SK-N-SH (cell line): ENCODE data around the gene ANKEF1.

Experiments
- CTCF ChIP-seq: fragments of 200-600 bp; sonication (generic); IDR thresholded peaks from 2 replicates; pipeline ENCODE4 v1.6.1; 2017; ENCODE audit warnings: antibody characterized with exemption, mild to moderate bottlenecking, moderate library complexity
- GABPA ChIP-seq: IDR thresholded peaks from 2 replicates; pipeline ENCODE4 v1.4.0; 2012; ENCODE audit warnings: low read depth, mild to moderate bottlenecking
- RFX5 ChIP-seq: IDR thresholded peaks from 2 replicates; pipeline ENCODE4 v1.6.1; 2012; ENCODE audit warnings: mild to moderate bottlenecking, improper control_type of control experiment, low read length
- YY1 ChIP-seq: IDR thresholded peaks from 2 replicates; pipeline ENCODE4 v1.4.0; 2012; ENCODE audit warnings: low read depth, mild to moderate bottlenecking
- TF ChIP-seq, protein P1 (sequence below): IDR thresholded peaks from 2 replicates; pipeline ENCODE4 v1.6.1; 2012; ENCODE audit warnings: mild to moderate bottlenecking, low read depth, low read length, moderate library complexity

GRCh38 chr20:10014431-10014830 is 20.4 kb upstream of the ANKEF1 start:
- no peak for TF ChIP-seq YY1
- TF ChIP-seq RFX5, result no peak
- no peak for TF ChIP-seq CTCF
- TF ChIP-seq GABPA, result no peak
- TF ChIP-seq, protein P1, sequence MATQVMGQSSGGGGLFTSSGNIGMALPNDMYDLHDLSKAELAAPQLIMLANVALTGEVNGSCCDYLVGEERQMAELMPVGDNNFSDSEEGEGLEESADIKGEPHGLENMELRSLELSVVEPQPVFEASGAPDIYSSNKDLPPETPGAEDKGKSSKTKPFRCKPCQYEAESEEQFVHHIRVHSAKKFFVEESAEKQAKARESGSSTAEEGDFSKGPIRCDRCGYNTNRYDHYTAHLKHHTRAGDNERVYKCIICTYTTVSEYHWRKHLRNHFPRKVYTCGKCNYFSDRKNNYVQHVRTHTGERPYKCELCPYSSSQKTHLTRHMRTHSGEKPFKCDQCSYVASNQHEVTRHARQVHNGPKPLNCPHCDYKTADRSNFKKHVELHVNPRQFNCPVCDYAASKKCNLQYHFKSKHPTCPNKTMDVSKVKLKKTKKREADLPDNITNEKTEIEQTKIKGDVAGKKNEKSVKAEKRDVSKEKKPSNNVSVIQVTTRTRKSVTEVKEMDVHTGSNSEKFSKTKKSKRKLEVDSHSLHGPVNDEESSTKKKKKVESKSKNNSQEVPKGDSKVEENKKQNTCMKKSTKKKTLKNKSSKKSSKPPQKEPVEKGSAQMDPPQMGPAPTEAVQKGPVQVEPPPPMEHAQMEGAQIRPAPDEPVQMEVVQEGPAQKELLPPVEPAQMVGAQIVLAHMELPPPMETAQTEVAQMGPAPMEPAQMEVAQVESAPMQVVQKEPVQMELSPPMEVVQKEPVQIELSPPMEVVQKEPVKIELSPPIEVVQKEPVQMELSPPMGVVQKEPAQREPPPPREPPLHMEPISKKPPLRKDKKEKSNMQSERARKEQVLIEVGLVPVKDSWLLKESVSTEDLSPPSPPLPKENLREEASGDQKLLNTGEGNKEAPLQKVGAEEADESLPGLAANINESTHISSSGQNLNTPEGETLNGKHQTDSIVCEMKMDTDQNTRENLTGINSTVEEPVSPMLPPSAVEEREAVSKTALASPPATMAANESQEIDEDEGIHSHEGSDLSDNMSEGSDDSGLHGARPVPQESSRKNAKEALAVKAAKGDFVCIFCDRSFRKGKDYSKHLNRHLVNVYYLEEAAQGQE, result no peak
